IMR-90 (cell line): Measurements from ENCODE around the gene SEMG1. TPM values are rescaled to one million over a fixed set of nuclear protein-coding genes. Genes with fewer than 3 reads are reported as not detected.

Source experiments
- ATAC-seq: fragments of 200-7000 bp; cut with Tn5 transposase; 2 replicates; pipeline ENCODE4 v1.9.1; 2020; ENCODE audit warnings: low read depth, mild to moderate bottlenecking, moderate library complexity
- BruUV-seq: library from RNA; stranded (reverse); fragments of 400-500 nt; replicated peaks from 2 replicates; lab custom pipeline; 2021; lab: Mats Ljungman, UMichigan
- CTCF ChIA-PET: fragments of 300-600 bp; formaldehyde crosslinking; extraction: SDS; loops from one replicate; lab custom pipeline; 2021; ENCODE audit warnings: antibody characterized with exemption; lab: Yijun Ruan, JAX
- POLR2A ChIA-PET: fragments of 300-600 bp; sonication (Branson Sonifier 250); formaldehyde crosslinking; loops from one replicate; lab custom pipeline; 2022; ENCODE audit warnings: antibody characterized with exemption; ENCODE audit not compliant: unreplicated experiment; lab: Charles Lee
- DNase-seq: peaks from one replicate; pipeline ENCODE4 v3.0.0; 2013
- H2AFZ ChIP-seq: replicated peaks from 2 replicates; pipeline ENCODE3; 2013; ENCODE audit warnings: low read length, mild to moderate bottlenecking; ENCODE audit not compliant: poor library complexity
- H2AK5ac ChIP-seq: 2 replicates; pipeline ENCODE4 v1.6.1; 2013; ENCODE audit warnings: low read depth, low read length, inconsistent platforms
- H2AK9ac ChIP-seq: replicated peaks from 2 replicates; pipeline ENCODE3; 2013; ENCODE audit warnings: mild to moderate bottlenecking, low read depth, low read length, moderate library complexity; ENCODE audit not compliant: poor library complexity
- H2BK120ac ChIP-seq: 2 replicates; pipeline ENCODE4 v1.6.1; 2013; ENCODE audit warnings: low read depth, low read length, inconsistent platforms
- H2BK15ac ChIP-seq: 3 replicates; pipeline ENCODE4 v1.6.1; 2013; ENCODE audit warnings: low read depth, low read length, inconsistent platforms
- H2BK20ac ChIP-seq: 2 replicates; pipeline ENCODE4 v1.6.1; 2013; ENCODE audit warnings: low read depth, mild to moderate bottlenecking, inconsistent platforms, low read length, moderate library complexity
- H2BK5ac ChIP-seq: 2 replicates; pipeline ENCODE4 v1.6.1; 2013; ENCODE audit warnings: mild to moderate bottlenecking, low read depth, low read length, inconsistent platforms; ENCODE audit not compliant: poor library complexity, severe bottlenecking
- H3K14ac ChIP-seq: replicated peaks from 2 replicates; pipeline ENCODE4 v1.6.1; 2013; ENCODE audit warnings: low read depth, low read length, inconsistent platforms
- H3K18ac ChIP-seq: 2 replicates; pipeline ENCODE4 v1.6.1; 2013; ENCODE audit warnings: low read depth, low read length, control low read depth
- H3K23ac ChIP-seq: 2 replicates; pipeline ENCODE4 v1.6.1; 2013; ENCODE audit warnings: low read depth, low read length, inconsistent platforms
- H3K27ac ChIP-seq: 2 replicates; pipeline ENCODE4 v1.5.1; 2013; ENCODE audit warnings: mild to moderate bottlenecking, control low read depth, low read length; ENCODE audit not compliant: insufficient read depth
- H3K27me3 ChIP-seq: 2 replicates; pipeline ENCODE4 v1.6.1; 2013; ENCODE audit warnings: low read length; ENCODE audit not compliant: control insufficient read depth, insufficient read depth
- H3K36me3 ChIP-seq: 2 replicates; pipeline ENCODE4 v1.6.1; 2013; ENCODE audit warnings: low read length, mixed read lengths; ENCODE audit not compliant: control insufficient read depth, insufficient read depth
- H3K4ac ChIP-seq: 2 replicates; pipeline ENCODE4 v1.6.1; 2013; ENCODE audit warnings: low read depth, low read length, inconsistent platforms
- H3K4me1 ChIP-seq: 2 replicates; pipeline ENCODE4 v1.6.1; 2013; ENCODE audit warnings: low read length, mixed read lengths; ENCODE audit not compliant: control insufficient read depth, insufficient read depth
- H3K4me2 ChIP-seq: 2 replicates; pipeline ENCODE4 v1.6.1; 2013; ENCODE audit warnings: low read depth, mild to moderate bottlenecking, control low read depth, low read length, moderate library complexity
- H3K4me3 ChIP-seq: 2 replicates; pipeline ENCODE4 v1.5.1; 2013; ENCODE audit warnings: low read depth, mild to moderate bottlenecking, control low read depth, low read length, moderate library complexity; ENCODE audit not compliant: insufficient read depth
- H3K56ac ChIP-seq: 2 replicates; pipeline ENCODE4 v1.6.1; 2013; ENCODE audit warnings: low read length, inconsistent platforms; ENCODE audit not compliant: insufficient read depth; ENCODE audit errors: extremely low read depth
- H3K79me1 ChIP-seq, 2 experiments: 2 replicates each; pipeline ENCODE4 v1.6.1; 2013; ENCODE audit warnings: low read length in 2 of 2, inconsistent platforms in 1 of 2, low read depth in 1 of 2
- H3K9ac ChIP-seq: 2 replicates; pipeline ENCODE4 v1.6.1; 2013; ENCODE audit warnings: low read depth, low read length, control low read depth
- H3K9me1 ChIP-seq: 2 replicates; pipeline ENCODE4 v1.6.1; 2013; ENCODE audit warnings: low read length, inconsistent platforms; ENCODE audit not compliant: insufficient read depth
- H3K9me3 ChIP-seq: 2 replicates; pipeline ENCODE4 v1.6.1; 2013; ENCODE audit warnings: low read length; ENCODE audit not compliant: control insufficient read depth, insufficient read depth
- H4K20me1 ChIP-seq: 2 replicates; pipeline ENCODE4 v1.6.1; 2013; ENCODE audit warnings: low read length, inconsistent platforms; ENCODE audit not compliant: insufficient read depth
- H4K5ac ChIP-seq: 2 replicates; pipeline ENCODE4 v1.6.1; 2013; ENCODE audit warnings: mild to moderate bottlenecking, low read depth, low read length, control low read depth
- H4K8ac ChIP-seq, 2 experiments: 2 replicates each; pipeline ENCODE4 v1.6.1; 2013; ENCODE audit warnings: low read depth in 2 of 2, low read length in 2 of 2, control low read depth in 1 of 2, inconsistent platforms in 1 of 2
- H4K91ac ChIP-seq: 2 replicates; pipeline ENCODE4 v1.6.1; 2013; ENCODE audit warnings: low read depth, low read length, inconsistent platforms; ENCODE audit not compliant: insufficient read depth
- BHLHE40 ChIP-seq: fragments of 150-350 bp; IDR thresholded peaks from 2 replicates; pipeline ENCODE4 v1.6.1; 2016; ENCODE audit warnings: mild to moderate bottlenecking, low read depth, low read length
- CEBPB ChIP-seq: IDR thresholded peaks from 2 replicates; pipeline ENCODE4 v1.6.1; 2012; ENCODE audit warnings: low read depth, low read length, improper control_type of control experiment
- CHD1 ChIP-seq: IDR thresholded peaks from 2 replicates; pipeline ENCODE4 v1.6.1; 2012; ENCODE audit warnings: low read depth, low read length, improper control_type of control experiment
- CTCF ChIP-seq: conservative IDR thresholded peaks from 2 replicates; pipeline ENCODE4 v1.5.1; 2012; ENCODE audit warnings: mild to moderate bottlenecking, low read depth, low read length, improper control_type of control experiment
- NFE2L2 ChIP-seq: fragments of 150-350 bp; IDR thresholded peaks from 2 replicates; pipeline ENCODE4 v1.6.1; 2016; ENCODE audit warnings: low read depth, mild to moderate bottlenecking, low read length
- POLR2A ChIP-seq: IDR thresholded peaks from 2 replicates; pipeline ENCODE4 v1.6.1; 2012; ENCODE audit warnings: mild to moderate bottlenecking, low read depth, low read length
- RCOR1 ChIP-seq: IDR thresholded peaks from 2 replicates; pipeline ENCODE4 v1.6.1; 2012; ENCODE audit warnings: mild to moderate bottlenecking, low read length, improper control_type of control experiment; ENCODE audit not compliant: insufficient replicate concordance
- RFX5 ChIP-seq: IDR thresholded peaks from 2 replicates; pipeline ENCODE4 v1.8.0; 2012; ENCODE audit warnings: low read depth, mild to moderate bottlenecking, low read length, moderate library complexity
- SMC3 ChIP-seq: fragments of 150-350 bp; IDR thresholded peaks from 2 replicates; pipeline ENCODE4 v1.6.1; 2016; ENCODE audit warnings: low read depth, mild to moderate bottlenecking, antibody characterized with exemption, low read length, moderate library complexity
- WGBS, 2 experiments: methylation state at CpG; one replicate each; pipeline versions ENCODE4 v1.1.5 to v1.1.7; 2013; ENCODE audit warnings: missing lambda C conversion rate in 2 of 2; ENCODE audit not compliant: insufficient read length in 1 of 2; ENCODE audit errors: extremely low coverage in 2 of 2; 5-methylcytosine and 5-hydroxymethylcytosine counted together
- dilution Hi-C: fragments of 300-500 bp; cut with HindIII; formaldehyde crosslinking; loops from one replicate; pipeline ENCODE4 v1.14.3; 2018; ENCODE audit warnings: low sequenced_read_pairs; ENCODE audit not compliant: unreplicated experiment
- in situ Hi-C: fragments of 300-500 bp; cut with MboI; formaldehyde crosslinking; loops from 3 replicates; pipeline ENCODE4 v1.14.3; 2019; ENCODE audit warnings: low sequenced_read_pairs, inconsistent platforms, mixed read lengths
- intact Hi-C: fragments of 100-400 bp; cut with micrococcal nuclease; formaldehyde crosslinking; loops from 2 replicates; pipeline ENCODE4 v1.10.0; 2022
- polyA plus RNA-seq, 3 experiments: library from polyadenylated mRNA; depleted of rRNA; stranded (reverse); fragments of >200 nt; gene quantifications; 2 replicates each; pipeline ENCODE4 v1.2.3, GENCODE V29; 2012; ENCODE audit warnings: low replicate concordance in 1 of 3
- total RNA-seq: library from RNA; depleted of rRNA; stranded (reverse); fragments of >200 nt; gene quantifications from 2 replicates; pipeline ENCODE4 v1.2.3, GENCODE V29; 2012

SEMG1 gene
- total and polyA plus RNA-seq, 2 of the 4 experiments (the other 2 are of a cell fraction) = not detected

- H2AK9ac ChIP-seq = no peak overlapping the region
- H4K91ac ChIP-seq = no peak overlapping the region
- no peaks in the 10 kb centered on the region for H4K20me1 ChIP-seq
- DNase-seq (no peak), ATAC-seq (no peak)
- no peak overlapping the region for H2BK15ac ChIP-seq
- H3K4me3 ChIP-seq = no peak overlapping the region
- no peak overlapping the region for H3K4ac ChIP-seq
- H4K8ac ChIP-seq = no peak overlapping the region
- H3K14ac ChIP-seq = no peak overlapping the region
- H2BK20ac ChIP-seq = no peak overlapping the region
- BruUV-seq = no TSS peak
- no peak overlapping the region for H2BK5ac ChIP-seq
- ChIA-PET POLR2A (no interaction called here), CTCF (no interaction called here)
- dilution Hi-C loops = no loop called here
- H3K9ac ChIP-seq = no peak overlapping the region
- no CpG with 5 or more reads among the region's 1 CpG for WGBS, 2 experiments
- H3K36me3 ChIP-seq = no peaks in the 10 kb centered on the region
- no peaks in the 10 kb centered on the region for H3K4me1 ChIP-seq
- H3K9me1 ChIP-seq = no peaks in the 10 kb centered on the region
- H2BK120ac ChIP-seq = no peak overlapping the region
- no peaks in the 10 kb centered on the region for H3K9me3 ChIP-seq
- intact Hi-C loops = loop anchor here (1.0 kb wide), 1 partner anchor 44 kb away; no protein-coding TSS in a partner anchor
- no peaks in the 10 kb centered on the region for H3K79me1 ChIP-seq
- in situ Hi-C loops = no loop called here
- no peak overlapping the region for H3K23ac ChIP-seq
- no peak overlapping the region for H4K5ac ChIP-seq
- no peak overlapping the region for H2AFZ ChIP-seq
- no peak overlapping the region for H3K4me2 ChIP-seq
- no peak overlapping the region for H3K56ac ChIP-seq
- H3K18ac ChIP-seq = no peak overlapping the region
- H2AK5ac ChIP-seq = no peak overlapping the region
- no peaks in the 10 kb centered on the region; the same call in 1 of the 2 replicates for H3K27me3 ChIP-seq
- H3K27ac ChIP-seq = no peak overlapping the region
- TF ChIP-seq CTCF (no peak), NFE2L2 (no peak), CEBPB (no peak), SMC3 (no peak), POLR2A (no peak), RFX5 (no peak), BHLHE40 (no peak), RCOR1 (no peak), CHD1 (no peak)
Measured at GRCh38 chr20:45226287-45226686, 19.5 kb downstream of the SEMG1 start.
